ENCODE data around the gene FUBP1.
"Not testable (repeated sequence)": the region's sequence is repeated elsewhere in the genome, so short reads cannot be mapped to it uniquely, and the experiment has no call there.

Gene FUBP1

GRCh38 chr1:77942400-77943140, 36.3 kb downstream of the FUBP1 start:
- DNase-seq (ENCODE audit: low spot score), result no peak

DNA sequence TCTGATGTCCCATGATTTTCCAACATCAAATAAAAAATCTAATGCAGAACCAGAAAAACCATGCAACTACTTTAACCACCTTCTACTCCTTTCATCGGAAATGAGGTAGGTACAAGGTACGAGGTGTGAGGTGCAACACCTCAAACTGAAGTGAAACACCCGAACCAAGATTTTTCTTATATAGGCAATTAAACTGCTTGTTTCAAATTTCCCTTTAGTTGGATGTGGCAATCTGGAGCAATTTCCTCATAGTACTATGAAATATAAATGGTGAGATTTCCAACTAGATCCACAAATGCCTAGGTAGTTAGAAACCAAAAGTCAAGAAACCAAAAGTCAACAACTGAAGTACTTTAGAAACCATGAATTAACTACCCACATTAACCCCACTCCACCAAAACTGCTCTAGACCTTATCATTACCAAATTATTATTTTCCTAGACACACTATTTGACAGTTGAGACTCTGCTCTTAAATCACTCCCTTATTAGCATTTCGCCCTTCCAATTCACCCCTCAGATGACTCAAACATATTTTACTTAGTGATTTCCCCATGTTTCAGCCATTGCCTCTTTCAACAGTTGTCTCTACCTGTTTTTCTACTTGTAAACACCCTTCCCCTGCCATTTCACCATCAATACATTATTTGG, 37.8 kb downstream of the FUBP1 start:
- no peak for DNase-seq (ENCODE audit: low spot score)

DNA sequence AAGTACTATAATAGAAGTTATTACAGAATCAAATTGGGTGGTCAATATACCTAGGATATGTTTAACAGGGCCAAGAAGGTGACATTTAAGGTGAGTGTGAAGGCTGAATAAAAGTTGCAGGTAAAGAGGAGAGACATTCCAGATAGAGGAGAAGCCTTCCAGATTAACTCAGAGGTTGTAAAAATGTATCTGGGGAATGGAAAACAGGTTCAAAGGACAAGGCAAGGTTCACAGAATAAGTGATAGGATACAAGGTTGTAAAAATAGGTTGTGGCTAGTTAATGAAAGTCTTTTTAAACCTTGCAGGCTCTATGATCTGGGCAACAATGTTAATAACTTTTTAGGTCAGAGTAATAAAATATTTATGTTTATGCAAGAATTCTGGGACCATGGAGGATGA, 40.2 kb downstream of the FUBP1 start:
- DNase-seq (ENCODE audit: low spot score), result no peak

DNA sequence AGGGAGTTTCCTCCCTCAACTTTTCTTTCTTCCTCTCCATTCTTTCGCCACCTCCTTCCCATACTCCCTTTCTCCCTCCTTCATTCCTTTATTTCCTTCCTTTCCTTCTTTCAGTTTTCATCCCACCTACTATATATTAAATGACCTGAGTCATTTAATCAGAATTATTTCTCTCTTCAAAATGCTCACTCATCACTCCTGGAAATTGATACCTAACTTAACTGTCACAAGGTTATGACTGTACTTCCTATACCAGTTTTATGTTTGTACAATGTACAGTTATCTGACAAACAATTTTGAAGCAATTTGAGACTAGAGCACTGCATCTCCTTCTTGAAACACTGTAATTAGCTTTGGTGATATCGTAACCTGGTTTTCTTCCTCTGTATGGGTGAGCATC, 49.1 kb downstream of the FUBP1 start:
- DNase-seq (ENCODE audit: low spot score), result no peak

DNA sequence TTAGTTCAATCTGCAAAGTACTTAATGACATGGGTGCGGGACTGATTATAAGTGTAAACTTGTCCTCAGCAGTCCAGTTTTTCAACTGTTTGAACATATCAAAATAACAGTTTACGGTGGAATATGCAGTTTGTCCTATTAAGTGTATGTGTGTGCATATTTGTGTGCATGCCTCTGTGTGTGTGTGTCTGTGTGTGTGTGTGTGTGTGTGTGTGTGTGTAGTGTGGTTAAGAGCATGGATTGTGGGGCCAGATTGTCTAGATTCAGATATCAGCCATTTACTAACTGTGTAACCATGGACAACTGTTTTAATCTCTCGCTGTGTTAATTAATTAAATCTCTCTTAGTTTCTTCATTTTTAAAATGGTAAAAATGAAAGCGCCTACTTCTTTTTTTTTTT, 51.5 kb downstream of the FUBP1 start:
- no peak for DNase-seq (ENCODE audit: low spot score)

DNA sequence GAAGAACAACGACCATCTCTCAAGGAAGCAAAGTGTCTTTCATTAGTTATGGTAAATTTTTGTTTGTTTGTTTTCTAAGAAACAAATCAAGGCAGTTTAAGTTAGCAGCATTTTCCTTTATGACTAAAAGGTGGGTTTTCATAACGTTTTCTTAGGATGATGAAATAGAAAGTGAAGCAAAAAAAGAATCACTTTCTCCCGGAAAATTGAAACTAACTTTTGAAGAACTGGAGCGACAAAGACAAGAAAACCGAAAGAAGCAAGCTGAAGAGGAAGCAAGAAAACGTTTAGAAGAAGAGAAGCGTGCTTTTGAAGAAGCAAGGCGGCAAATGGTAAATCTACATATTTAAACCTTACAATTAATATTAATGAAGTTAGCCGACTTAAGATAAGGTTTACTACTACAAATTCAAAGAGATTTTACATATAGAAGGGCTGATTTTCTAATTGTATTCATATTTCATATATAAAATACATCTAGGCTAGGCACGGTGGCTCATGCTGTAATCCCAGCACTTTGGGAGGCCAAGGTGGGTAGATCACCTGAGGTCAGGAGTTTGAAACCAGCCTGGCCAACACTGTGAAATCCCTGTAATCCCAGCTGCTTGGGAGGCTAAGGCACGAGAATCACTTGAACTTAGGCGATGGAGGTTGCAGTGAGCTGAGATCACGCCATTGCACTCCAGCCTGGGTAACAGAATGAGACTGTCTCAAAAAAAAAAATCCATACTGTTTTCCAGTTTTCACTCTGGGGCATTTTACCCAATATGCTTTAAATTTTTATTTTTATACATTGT, 52.1 kb downstream of the FUBP1 start:
- peak; percentile 42 for DNase-seq (ENCODE audit: low spot score)

DNA sequence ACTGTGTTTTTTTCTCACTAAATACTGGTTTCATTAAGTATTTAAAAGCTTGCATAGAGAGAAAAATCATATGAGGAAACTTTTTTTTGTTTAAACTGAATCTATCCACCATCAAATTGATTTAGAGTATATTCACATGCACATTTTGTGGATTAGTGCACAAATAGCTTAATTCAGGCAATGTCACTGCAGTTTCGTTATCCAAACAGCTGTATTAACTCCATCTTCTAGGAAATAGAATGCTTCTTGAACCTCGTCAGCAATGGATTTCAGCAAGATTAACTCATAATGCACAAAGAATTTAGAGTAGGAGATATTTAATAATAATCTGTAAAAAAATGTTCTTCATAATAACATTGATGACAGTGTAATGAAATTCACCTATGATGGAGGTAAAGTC, 52.9 kb downstream of the FUBP1 start:
- DNase-seq (ENCODE audit: low spot score), result no peak

DNA sequence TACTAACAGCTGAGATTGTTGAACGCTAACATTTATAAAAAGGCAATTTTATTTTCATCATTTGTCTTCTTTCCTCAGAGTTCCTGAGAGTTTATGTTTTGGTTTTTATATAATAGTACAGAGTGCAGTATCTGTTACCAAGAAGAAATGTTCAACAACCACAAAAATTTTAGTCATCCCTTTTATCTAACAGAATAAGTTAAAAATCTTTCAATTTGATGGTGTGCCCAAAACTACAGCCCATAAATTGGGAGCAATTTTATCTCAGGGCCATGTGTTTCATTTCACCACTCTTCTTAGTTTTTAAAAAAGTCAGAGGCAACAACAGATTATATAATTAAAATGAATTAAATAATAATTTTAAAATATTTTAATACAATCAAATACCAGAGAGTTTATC, 53.4 kb downstream of the FUBP1 start:
- no peak for DNase-seq (ENCODE audit: low spot score)

- not testable (repeated sequence) for DNase-seq (ENCODE audit: low spot score)
Observed at GRCh38 chr1:77918918-77919317, 60.0 kb downstream of the FUBP1 start.

- DNase-seq (ENCODE audit: low spot score), result no peak
Observed at GRCh38 chr1:77910116-77910515, 68.8 kb downstream of the FUBP1 start.

DNA sequence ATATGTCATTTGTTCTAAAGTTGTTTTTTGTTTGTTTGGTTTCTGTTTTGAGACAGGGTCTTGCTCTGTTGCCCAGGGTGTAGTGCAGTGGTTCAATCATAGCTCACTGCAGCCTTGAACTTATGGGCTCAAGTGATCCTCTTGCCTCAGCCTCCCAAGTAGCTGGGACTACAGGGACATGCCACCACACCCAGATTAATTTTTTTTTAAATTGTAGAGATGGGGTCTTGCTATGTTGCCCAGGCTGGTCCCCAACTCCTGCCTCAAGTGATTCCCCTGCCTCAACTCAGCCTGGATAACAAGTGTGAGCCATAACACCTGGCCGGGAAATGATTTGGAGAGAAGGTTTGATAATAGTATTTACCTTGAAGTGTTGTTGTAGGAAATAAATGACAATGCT, 72.2 kb downstream of the FUBP1 start:
- DNase-seq (ENCODE audit: low spot score), result no peak

- no peak for DNase-seq (ENCODE audit: low spot score)
Observed at GRCh38 chr1:77906019-77906545, 72.8 kb downstream of the FUBP1 start.

- DNase-seq (ENCODE audit: low spot score), result no peak
Observed at GRCh38 chr1:77905603-77906002, 73.3 kb downstream of the FUBP1 start.

GRCh38 chr1:77900687-77901293, 78.1 kb downstream of the FUBP1 start:
- DNase-seq (ENCODE audit: low spot score), result peak; percentile 17

- no peak for DNase-seq (ENCODE audit: low spot score)
Observed at GRCh38 chr1:77899647-77900320, 79.1 kb downstream of the FUBP1 start.
